HEK293T (cell line): ENCODE measurements around the gene SLC17A7.

Experiments
- CTCF ChIA-PET: fragments of 350-600 bp; formaldehyde crosslinking; extraction: SDS; loops from one replicate; lab custom pipeline; 2021; ENCODE audit warnings: antibody characterized with exemption, inconsistent platforms; lab: Yijun Ruan, JAX
- POLR2A ChIA-PET: fragments of 350-600 bp; formaldehyde crosslinking; extraction: SDS; loops from one replicate; lab custom pipeline; 2020; ENCODE audit warnings: antibody characterized with exemption, inconsistent platforms; lab: Yijun Ruan, JAX
- DNase-seq: peaks from one replicate; pipeline ENCODE4 v3.0.0; 2012; ENCODE audit warnings: mixed read lengths; ENCODE audit errors: extremely low spot score
- ARNT ChIP-seq: fragments of 450-650 bp; IDR thresholded peaks from 2 replicates; pipeline ENCODE4 v1.6.1; 2017; ENCODE audit warnings: mild to moderate bottlenecking
- BHLHE40 ChIP-seq: fragments of 450-650 bp; IDR thresholded peaks from 2 replicates; pipeline ENCODE4 v1.6.1; 2016; ENCODE audit warnings: mild to moderate bottlenecking, moderate library complexity, borderline replicate concordance
- CTBP1 ChIP-seq: fragments of 450-650 bp; IDR thresholded peaks from 2 replicates; pipeline ENCODE4 v1.6.1; 2016; ENCODE audit warnings: borderline replicate concordance
- ELF4 ChIP-seq: fragments of 450-650 bp; IDR thresholded peaks from 2 replicates; pipeline ENCODE4 v1.6.1; 2017; ENCODE audit warnings: antibody characterized with exemption
- FOXA1 ChIP-seq: fragments of 450-650 bp; IDR thresholded peaks from 2 replicates; pipeline ENCODE4 v1.6.1; 2016; ENCODE audit warnings: mild to moderate bottlenecking
- FOXK2 ChIP-seq: fragments of 450-650 bp; IDR thresholded peaks from 2 replicates; pipeline ENCODE4 v1.6.1; 2016; ENCODE audit warnings: mild to moderate bottlenecking
- FOXM1 ChIP-seq: fragments of 450-650 bp; IDR thresholded peaks from 2 replicates; pipeline ENCODE4 v1.6.1; 2017; ENCODE audit warnings: mild to moderate bottlenecking, borderline replicate concordance
- HDGF ChIP-seq: fragments of 450-650 bp; IDR thresholded peaks from 2 replicates; pipeline ENCODE4 v1.6.1; 2017; ENCODE audit warnings: antibody characterized with exemption, borderline replicate concordance
- L3MBTL2 ChIP-seq: fragments of 450-650 bp; conservative IDR thresholded peaks from 2 replicates; pipeline ENCODE4 v1.6.1; 2016; ENCODE audit warnings: mild to moderate bottlenecking
- LEF1 ChIP-seq: fragments of 450-650 bp; IDR thresholded peaks from 2 replicates; pipeline ENCODE4 v1.6.1; 2017; ENCODE audit warnings: mild to moderate bottlenecking, borderline replicate concordance
- NFRKB ChIP-seq: fragments of 450-650 bp; IDR thresholded peaks from 2 replicates; pipeline ENCODE4 v1.6.1; 2016; ENCODE audit warnings: mild to moderate bottlenecking, moderate library complexity
- SP1 ChIP-seq: fragments of 450-650 bp; IDR thresholded peaks from 2 replicates; pipeline ENCODE4 v1.6.1; 2017
- SUZ12 ChIP-seq: fragments of 450-650 bp; IDR thresholded peaks from 2 replicates; pipeline ENCODE4 v1.6.1; 2016; ENCODE audit warnings: mild to moderate bottlenecking
- TARDBP ChIP-seq: fragments of 450-650 bp; IDR thresholded peaks from 2 replicates; pipeline ENCODE4 v1.6.1; 2016
- ZNF384 ChIP-seq: fragments of 450-650 bp; IDR thresholded peaks from 2 replicates; pipeline ENCODE4 v1.6.1; 2016
- TF ChIP-seq, protein P1 (sequence below): fragments of 450-650 bp; IDR thresholded peaks from 2 replicates; pipeline ENCODE4 v1.6.1; 2016

SLC17A7 gene

DNA sequence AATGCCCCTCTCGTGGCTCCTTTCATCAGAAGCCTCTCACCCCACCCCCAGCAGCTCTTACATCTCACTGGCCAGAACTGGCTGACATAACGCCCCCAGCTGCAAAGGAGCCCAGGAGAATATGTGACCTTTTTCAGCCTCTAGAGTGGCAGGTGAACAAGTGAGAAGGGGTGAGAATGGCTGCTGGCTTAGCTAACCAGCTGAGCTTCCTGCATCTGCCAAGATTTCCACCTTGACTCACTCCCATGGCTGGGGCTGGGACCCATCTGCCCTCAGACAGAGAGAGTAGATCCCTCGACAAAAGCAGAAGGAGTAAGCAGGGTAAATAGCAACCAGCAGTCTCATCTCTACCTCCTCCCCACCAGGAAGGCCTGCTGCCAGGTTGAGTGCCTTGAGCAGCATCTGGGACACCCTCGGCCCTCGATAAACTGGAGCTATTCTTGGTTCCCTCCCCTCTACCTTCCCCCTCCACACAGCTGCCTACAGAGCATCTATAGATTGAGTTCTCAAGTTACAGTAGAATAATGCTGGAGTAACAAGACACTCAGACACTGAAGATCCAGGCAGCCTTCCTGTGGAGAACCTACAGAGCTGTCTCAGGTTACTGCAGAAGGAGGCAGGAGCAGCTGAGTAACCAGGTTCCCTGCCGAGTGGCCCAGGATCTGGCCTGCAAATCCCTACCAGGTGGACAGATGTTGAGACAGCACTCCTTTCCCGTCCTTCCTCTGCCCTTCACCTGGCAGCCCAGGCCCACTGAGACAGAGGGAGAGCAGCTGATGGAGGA, 37.7 kb downstream of the SLC17A7 start:
- CTCF ChIA-PET: interaction anchor here (0.5 to 1.5 kb wide), 5 partner anchors 9 to 294 kb away, joined by 4 to 5 read pairs (median 4); partner anchors contain the start of gene GFY
- DNase-seq: peak; percentile 69
- POLR2A ChIA-PET: interaction anchor here (1.0 to 1.7 kb wide), 11 partner anchors 10 to 75 kb away, joined by 3 to 13 read pairs (median 5); partner anchors contain the start of genes ALDH16A1, GFY, PIH1D1 and PTH2
- TF ChIP-seq FOXM1 (no peak), CTBP1 (peak; percentile 77)

DNA sequence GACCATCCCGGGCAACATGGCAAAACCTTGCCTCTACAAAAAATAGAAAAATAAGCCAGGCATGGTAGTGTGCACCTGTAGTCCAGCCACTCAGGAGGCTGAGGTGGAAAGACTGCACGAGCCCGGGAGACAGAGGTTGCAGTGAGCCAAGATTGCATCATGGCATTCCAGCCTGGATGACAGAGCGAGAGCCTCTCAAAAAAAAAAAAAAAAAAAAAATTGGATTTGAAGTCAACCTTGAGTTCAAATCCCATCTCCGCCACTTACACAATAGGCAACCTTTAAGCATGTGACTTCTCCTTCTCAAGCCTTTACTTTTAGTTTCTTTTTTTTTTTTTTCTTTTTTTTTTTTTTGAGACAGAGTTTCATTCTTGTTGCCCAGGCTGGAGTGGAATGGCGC, 41.3 kb downstream of the SLC17A7 start:
- DNase-seq: no peak
- ChIA-PET CTCF (no interaction called here), POLR2A (no interaction called here)
- TF ChIP-seq ZNF384 (peak; percentile 68), SUZ12 (no peak)

DNA sequence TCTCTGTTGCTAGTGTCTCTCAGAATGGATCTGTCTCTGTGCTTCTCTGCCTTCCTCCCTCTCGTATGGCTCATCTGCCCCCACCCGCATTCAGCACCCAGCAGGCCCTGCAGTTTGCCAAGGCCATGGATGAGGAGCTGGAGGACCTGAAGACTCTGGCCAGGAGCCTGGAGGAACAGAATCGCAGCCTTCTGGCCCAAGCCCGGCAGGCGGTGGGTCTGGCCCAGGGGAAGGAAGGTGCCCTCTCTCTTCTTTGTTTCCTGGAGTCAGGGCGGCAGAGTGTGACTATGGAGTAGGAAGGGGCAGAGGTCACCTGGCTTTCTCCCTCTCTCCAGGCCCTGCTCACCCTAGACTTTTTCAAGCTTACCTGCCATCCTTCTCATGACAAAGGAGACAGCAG, 42.4 kb downstream of the SLC17A7 start:
- POLR2A ChIA-PET: no interaction called here
- CTCF ChIA-PET: no interaction called here
- TF ChIP-seq FOXK2 (no peak), BHLHE40 (no peak), L3MBTL2 (no peak), ELF4 (no peak), FOXA1 (no peak), LEF1 (no peak), SP1 (no peak), SUZ12 (no peak), FOXM1 (no peak), CTBP1 (no peak), HDGF (no peak), NFRKB (no peak), TARDBP (no peak), ARNT (no peak), ZNF384 (no peak)
- TF ChIP-seq, protein P1, sequence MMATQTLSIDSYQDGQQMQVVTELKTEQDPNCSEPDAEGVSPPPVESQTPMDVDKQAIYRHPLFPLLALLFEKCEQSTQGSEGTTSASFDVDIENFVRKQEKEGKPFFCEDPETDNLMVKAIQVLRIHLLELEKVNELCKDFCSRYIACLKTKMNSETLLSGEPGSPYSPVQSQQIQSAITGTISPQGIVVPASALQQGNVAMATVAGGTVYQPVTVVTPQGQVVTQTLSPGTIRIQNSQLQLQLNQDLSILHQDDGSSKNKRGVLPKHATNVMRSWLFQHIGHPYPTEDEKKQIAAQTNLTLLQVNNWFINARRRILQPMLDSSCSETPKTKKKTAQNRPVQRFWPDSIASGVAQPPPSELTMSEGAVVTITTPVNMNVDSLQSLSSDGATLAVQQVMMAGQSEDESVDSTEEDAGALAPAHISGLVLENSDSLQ: no peak
- DNase-seq: no peak

DNA sequence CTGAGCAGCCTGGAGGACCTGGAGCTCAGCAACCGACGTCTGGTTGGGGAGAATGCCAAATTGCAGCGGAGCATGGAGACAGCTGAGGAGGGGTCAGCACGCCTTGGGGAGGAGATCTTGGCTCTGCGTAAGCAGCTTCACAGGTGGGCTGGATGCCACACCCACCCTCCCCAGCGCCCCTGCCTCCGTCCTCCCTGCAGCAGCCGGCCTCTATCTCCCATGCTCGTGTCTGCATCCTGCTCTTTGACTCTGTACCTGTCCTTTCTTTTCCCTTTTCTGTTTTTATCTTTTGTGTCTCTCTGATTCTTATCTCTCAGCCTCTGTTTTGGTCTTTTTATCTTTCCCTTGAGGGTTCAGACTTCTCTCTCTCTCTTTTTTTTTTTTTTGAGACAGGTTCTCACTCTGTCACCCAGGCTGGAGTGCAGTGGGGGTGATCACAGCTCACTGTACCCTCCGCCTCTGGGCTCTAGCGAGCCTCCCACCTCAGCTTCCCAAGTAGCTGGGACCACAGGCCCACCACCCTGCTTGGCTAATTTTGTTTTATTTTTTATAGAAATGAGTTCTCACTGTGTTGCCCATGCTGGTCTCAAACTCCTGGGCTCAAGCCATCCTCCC, 43.2 kb downstream of the SLC17A7 start:
- ChIA-PET CTCF (no interaction called here), POLR2A (no interaction called here)
- TF ChIP-seq ELF4: no peak
- TF ChIP-seq FOXA1: no peak
- no peak for TF ChIP-seq NFRKB
- no peak for TF ChIP-seq HDGF
- TF ChIP-seq BHLHE40: no peak
- TF ChIP-seq FOXK2: no peak
- TF ChIP-seq L3MBTL2: no peak
- TF ChIP-seq ARNT: no peak
- TF ChIP-seq, protein P1: no peak
- no peak for TF ChIP-seq CTBP1
- no peak for TF ChIP-seq TARDBP
- no peak for TF ChIP-seq LEF1
- TF ChIP-seq SP1: no peak
- DNase-seq: no peak

DNA sequence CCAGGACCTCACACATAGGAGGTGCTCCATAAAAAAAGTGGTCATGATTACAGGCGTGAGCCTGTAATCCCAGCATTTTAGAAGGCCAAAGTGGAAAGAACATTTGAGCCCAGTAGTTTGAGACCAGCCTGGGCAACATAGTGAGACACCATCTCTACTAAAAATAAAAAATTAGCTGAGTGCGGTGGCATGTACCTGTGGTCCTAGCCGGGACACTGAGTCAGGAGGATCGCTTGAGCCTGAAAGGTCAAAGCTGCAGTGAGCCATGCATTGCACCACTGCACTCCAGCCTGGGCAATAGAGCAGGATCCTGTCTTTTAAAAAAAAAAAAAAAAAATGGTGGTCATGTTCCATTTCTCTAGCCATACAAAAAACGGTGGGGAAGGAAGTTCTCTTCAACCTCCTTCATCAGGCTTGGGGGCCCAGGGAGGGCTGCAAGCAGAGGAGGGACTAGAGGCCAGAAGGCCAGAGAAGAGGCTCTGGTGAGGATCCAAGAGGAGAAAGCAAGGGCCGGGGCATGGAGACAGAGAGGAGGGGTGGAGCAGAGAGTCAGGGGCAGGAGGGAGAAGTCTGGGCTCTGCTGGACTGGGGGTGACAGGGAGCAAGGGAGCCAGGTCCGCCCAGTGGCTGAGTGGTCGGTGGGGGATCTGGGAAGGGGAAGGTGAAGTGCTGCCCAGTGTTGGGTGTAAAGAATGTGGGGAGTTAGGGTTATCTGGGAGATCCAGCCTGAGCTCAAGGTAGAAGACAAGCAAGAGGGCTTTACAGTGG, 44.4 kb downstream of the SLC17A7 start:
- no peak for DNase-seq
- ChIA-PET POLR2A (no interaction called here), CTCF (no interaction called here)
- TF ChIP-seq LEF1: no peak
- TF ChIP-seq SP1: no peak
- no peak for TF ChIP-seq NFRKB
- TF ChIP-seq, protein P1: no peak
- no peak for TF ChIP-seq FOXA1
- TF ChIP-seq FOXM1: no peak
- no peak for TF ChIP-seq FOXK2
- no peak for TF ChIP-seq CTBP1
- TF ChIP-seq ARNT: no peak
- no peak for TF ChIP-seq HDGF
- no peak for TF ChIP-seq L3MBTL2
- no peak for TF ChIP-seq ELF4
